ENCODE data around the gene GK.

- TF ChIP-seq EP300 (IDR thresholded peaks at IDR 0.05): no peak
- no peak for TF ChIP-seq CTCF (IDR thresholded peaks at IDR 0.05)
Measured at GRCh38 chrX:30688641-30689040, 35.4 kb downstream of the GK start.
